GM19452 (cell line): Measurements from ENCODE around the gene GPC5.
"Not testable (repeated sequence)": the region's sequence is repeated elsewhere in the genome, so short reads cannot be mapped to it uniquely, and the experiment has no call there.

Experiments used
- ATAC-seq: cut with Tn5 transposase; IDR thresholded peaks from one replicate; pipeline ENCODE4 v1.9.1; 2021; ENCODE audit not compliant: unreplicated experiment

The GPC5 gene

GRCh38 chr13:92415781-92416180 lies 1017.4 kb downstream of the GPC5 start:
- ATAC-seq, result no peak

DNA sequence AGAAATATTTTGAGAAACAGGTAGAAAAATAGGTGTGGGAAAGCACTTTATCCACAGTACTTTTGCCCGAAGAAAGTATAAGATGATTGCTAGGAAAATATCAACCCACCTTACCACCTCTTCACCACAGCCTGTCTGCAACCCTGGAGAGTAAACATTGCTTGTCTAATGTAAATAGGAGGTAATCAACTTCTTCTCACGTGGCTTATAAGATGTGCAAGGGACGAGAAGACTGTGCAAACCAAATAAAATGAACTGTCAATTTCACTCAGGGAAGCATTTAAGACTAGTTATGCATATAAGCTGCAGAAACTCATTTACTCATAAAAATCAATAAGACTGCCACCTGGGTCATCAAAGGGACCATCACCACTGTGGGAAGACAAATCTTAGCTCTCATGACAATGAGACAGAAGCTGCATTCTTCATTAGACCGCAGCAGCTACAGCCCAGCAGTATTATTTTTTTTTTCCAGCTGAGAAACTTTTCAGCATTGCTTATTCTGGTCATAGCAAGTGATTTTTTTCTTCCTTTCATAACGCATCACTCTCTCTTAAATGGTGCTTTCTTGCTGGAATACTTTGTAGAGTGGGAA lies 1020.5 kb downstream of the GPC5 start:
- no peak for ATAC-seq

- ATAC-seq, result no peak
Observed at GRCh38 chr13:92429231-92429630, 1030.8 kb downstream of the GPC5 start.

GRCh38 chr13:92433386-92433785 lies 1035.0 kb downstream of the GPC5 start:
- ATAC-seq, result no peak

GRCh38 chr13:92433963-92434362 lies 1035.5 kb downstream of the GPC5 start:
- ATAC-seq, result no peak

DNA sequence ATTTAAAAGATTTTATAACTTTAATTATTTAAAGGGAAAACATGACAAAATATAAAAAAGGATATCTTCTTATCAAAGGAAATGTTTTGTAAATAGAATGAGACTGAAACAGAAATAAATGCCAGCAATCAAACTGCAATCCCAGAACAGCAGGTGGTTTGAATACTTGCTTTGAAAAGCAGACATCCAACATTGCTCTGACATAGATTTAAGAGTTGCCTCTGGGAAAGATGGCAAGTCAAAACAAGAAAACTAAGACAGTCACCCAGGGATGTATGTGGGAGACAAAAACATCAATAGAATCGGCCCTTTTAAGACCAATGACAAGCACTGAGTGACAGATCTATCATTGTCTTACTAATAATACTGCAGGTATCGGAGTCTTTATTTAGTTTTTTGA lies 1038.5 kb downstream of the GPC5 start:
- no peak for ATAC-seq

DNA sequence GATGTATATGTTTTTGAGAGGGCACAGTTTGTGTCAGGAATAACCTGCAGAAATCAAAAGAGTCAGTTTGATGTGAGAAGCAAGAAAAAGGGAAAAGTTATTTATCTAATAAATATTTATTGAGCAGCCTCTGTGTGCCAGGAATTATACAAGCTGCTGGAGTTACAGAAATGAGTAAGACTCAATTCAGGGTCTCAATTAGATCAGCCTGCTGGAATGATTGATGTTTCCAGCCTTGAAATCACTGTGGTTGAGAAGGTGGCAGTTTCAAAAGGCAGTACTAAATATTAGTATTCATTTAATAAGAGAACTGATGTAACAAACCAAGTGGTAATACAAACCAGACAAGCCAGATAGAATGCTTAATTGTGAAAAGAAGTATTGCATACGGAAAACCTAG lies 1045.8 kb downstream of the GPC5 start:
- ATAC-seq, result no peak

DNA sequence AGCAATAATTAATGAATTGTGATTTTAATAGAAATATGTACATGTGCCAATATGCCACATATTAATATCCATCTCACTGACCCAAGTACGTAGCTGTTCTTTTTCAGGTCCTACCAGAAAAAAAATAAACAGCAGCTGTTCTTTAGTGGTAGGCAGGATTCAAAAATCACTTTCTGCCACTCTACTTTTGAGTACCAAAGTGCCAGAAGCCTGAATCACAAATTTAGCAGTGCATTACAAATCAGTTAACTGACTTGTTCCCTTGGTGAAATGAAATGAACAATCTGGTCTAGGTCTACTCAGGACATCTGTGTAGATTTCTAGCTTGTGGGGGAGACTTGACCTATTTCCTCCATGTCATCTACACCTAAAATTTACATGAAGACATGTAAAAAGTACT lies 1052.6 kb downstream of the GPC5 start:
- no peak for ATAC-seq

- no peak for ATAC-seq
Observed at GRCh38 chr13:92452840-92453239, 1054.4 kb downstream of the GPC5 start.

DNA sequence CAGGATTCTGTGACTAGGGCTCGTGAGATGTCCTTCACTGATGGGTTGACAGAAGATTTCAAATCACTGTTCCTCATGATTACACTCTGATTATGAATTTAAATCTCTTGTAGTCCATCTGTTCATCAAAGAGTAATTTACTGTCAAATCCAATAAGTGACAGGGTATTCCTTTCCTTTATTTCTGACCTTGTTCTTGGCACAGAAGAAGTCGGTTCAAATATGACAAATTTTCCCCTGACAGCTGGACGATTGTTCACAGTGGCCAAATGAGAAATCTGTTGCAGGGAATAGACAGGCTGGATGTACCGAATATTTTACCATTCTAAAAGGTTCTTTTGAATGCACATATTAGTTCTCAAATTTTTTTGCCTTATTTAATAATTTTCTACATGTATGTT lies 1060.9 kb downstream of the GPC5 start:
- ATAC-seq, result no peak

GRCh38 chr13:92460479-92460878 lies 1062.1 kb downstream of the GPC5 start:
- no peak for ATAC-seq

DNA sequence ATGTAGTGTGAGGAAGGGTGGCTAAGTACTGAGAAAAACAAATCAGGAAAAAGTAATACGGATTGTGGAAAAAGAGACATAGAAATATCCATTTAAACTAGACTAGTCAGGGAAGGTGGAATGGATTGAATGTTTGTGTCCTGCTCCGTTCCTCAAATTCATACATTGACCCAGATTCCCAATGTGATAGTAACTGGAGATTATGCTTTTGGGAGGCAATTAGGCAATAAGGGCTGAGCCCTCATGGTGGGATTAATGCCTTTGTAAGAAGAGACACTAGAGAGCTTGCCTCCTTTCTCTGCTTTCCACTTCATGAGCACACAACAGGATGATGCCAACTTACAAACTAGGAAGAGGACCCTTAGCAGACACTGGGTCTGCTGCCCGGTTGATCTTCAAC lies 1063.0 kb downstream of the GPC5 start:
- ATAC-seq, result no peak

DNA sequence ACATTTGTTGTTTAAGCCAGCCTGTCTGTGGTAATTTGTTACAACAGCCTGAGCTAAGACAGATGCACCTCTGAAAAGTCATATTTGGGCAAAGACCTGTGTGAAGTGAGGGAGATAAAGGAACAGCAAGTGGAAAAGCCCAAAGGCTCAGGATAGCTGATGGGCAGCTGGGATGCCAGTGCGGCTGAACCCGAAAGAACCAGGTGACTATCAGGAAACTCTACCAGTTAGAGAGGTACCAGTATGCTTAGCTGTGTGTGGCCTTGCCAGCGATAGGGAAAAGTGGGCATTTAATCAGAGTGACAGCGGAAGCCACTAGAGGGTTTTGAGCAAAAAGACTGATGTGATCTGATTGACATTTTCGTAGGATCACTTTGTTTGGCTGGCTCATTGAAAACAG lies 1063.4 kb downstream of the GPC5 start:
- no peak for ATAC-seq

GRCh38 chr13:92463134-92463533 lies 1064.7 kb downstream of the GPC5 start:
- no peak for ATAC-seq

GRCh38 chr13:92473765-92474475 lies 1075.5 kb downstream of the GPC5 start:
- no peak for ATAC-seq

DNA sequence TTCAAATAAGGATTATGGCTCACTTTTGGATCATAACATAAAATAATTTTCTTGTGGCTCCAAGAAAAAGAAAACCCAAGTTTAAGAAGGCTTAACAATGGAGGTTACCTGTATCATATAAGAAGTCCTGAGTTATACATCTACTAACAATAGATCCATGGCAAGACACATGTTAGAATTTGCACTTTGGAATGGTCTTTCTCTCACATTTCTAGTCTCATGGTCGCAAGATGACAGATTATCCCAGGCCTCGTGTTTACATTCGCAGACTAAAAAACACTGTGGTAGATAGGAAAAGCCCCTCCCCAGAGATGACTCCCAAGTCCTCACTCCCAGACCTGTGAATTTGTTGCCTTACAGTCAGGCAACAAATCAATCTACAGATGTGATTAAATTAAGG lies 1082.0 kb downstream of the GPC5 start:
- no peak for ATAC-seq

- ATAC-seq, result not testable (repeated sequence)
Observed at GRCh38 chr13:92482790-92483189, 1084.4 kb downstream of the GPC5 start.

- no peak for ATAC-seq
Observed at GRCh38 chr13:92483894-92484293, 1085.5 kb downstream of the GPC5 start.

DNA sequence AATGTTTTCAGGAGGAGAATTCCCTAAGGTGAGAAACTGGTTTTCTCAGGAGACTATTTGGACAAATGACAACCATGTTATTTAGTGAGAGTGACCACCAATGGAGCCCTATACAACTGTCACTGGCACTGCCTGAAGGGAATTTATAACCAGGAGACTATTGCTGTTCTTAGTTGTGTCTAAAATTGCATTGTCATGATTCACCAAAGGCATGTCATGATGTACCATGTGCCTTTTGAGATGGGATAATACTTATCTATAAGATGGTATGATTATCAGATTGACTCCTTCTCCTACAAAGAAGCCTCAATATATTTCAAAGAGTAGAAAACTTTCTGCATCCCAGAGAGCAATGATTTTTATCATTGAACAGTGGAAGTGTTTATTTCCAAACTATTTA lies 1088.8 kb downstream of the GPC5 start:
- no peak for ATAC-seq

DNA sequence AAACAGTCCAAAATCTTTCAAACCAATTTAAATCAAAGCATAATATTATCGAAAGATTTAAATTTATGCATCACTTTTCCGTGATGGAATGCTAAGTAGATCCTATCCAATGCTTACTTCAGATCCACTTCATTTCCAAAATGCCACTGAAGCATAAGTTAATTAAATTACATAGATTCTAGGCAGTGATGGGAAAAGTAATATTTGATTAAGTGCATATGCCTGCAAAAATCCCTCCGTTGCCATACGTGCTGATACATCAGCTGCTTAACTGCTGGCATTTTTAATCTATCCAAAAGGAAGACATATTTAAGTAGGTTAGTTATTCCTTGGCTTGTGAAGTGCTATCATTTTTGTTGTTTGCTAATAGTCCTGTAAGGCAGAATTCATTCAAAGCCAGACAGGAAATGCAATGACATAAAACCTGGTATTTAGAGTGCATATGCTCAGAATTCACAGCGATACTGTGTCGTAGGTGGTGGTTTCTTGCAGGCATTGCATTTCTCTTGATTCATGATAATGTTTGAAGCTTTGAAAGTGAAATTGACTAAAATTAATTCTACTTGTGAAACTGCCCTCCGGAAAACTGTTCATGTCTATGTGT lies 1089.9 kb downstream of the GPC5 start:
- ATAC-seq, result no peak

- ATAC-seq, result no peak
Observed at GRCh38 chr13:92491839-92492238, 1093.4 kb downstream of the GPC5 start.

GRCh38 chr13:92494915-92495314 lies 1096.5 kb downstream of the GPC5 start:
- no peak for ATAC-seq

- ATAC-seq, result no peak
Observed at GRCh38 chr13:92500192-92500591, 1101.8 kb downstream of the GPC5 start.
